OCI-LY3 (cell line): Measurements from ENCODE around the gene KRTAP20-3.

ENCODE experiments used
- H2AFZ ChIP-seq: fragments of 200-600, 300-600 bp; shearing (Covaris generic); 2 replicates; pipeline ENCODE4 v1.6.0; 2014; ENCODE audit warnings: antibody characterized with exemption, low read depth, low read length
- H3K27ac ChIP-seq: fragments of 200-600, 300-600 bp; sonication (generic); 2 replicates; pipeline ENCODE4 v1.5.1; 2014; ENCODE audit warnings: mild to moderate bottlenecking, low read length, moderate library complexity, mixed read lengths
- H3K27me3 ChIP-seq: fragments of 200-600, 300-600 bp; sonication (generic); 2 replicates; pipeline ENCODE4 v1.6.1; 2014; ENCODE audit warnings: low read depth, low read length, mixed read lengths
- H3K36me3 ChIP-seq: fragments of 200-600, 300-600 bp; sonication (generic); replicated peaks from 2 replicates; pipeline ENCODE3; 2014; ENCODE audit warnings: low read depth, low read length, mixed read lengths
- H3K4me1 ChIP-seq: fragments of 300-600, 200-600 bp; sonication (generic); 2 replicates; pipeline ENCODE4 v1.6.1; 2014; ENCODE audit warnings: low read length, mixed read lengths
- H3K4me2 ChIP-seq: fragments of 200-600, 300-600 bp; sonication (generic); 2 replicates; pipeline ENCODE4 v1.6.1; 2014; ENCODE audit warnings: low read length, mixed read lengths
- H3K4me3 ChIP-seq: fragments of 300-600, 200-600 bp; sonication (generic); 2 replicates; pipeline ENCODE4 v1.5.1; 2014; ENCODE audit warnings: antibody characterized with exemption, mild to moderate bottlenecking, low read length, moderate library complexity
- H3K79me2 ChIP-seq: fragments of 300-600, 200-600 bp; shearing (Covaris generic); 2 replicates; pipeline ENCODE4 v1.6.1; 2014; ENCODE audit warnings: mild to moderate bottlenecking, low read length, mixed read lengths
- H3K9ac ChIP-seq: fragments of 300-600, 200-600 bp; shearing (Covaris generic); 2 replicates; pipeline ENCODE4 v1.6.0; 2014; ENCODE audit warnings: mild to moderate bottlenecking, low read length, moderate library complexity
- H3K9me3 ChIP-seq: fragments of 200-600, 300-600 bp; shearing (Covaris generic); 2 replicates; pipeline ENCODE4 v1.6.1; 2014; ENCODE audit warnings: low read length, mixed read lengths; ENCODE audit not compliant: insufficient read depth
- H4K20me1 ChIP-seq: fragments of 200-600, 300-600 bp; sonication (generic); 2 replicates; pipeline ENCODE4 v1.6.1; 2016; ENCODE audit warnings: low read length, mixed read lengths; ENCODE audit not compliant: insufficient read depth
- EZH2phosphoT487 ChIP-seq: fragments of 200-600 bp; shearing (Covaris generic); IDR thresholded peaks from 2 replicates; pipeline ENCODE4 v1.6.1; 2018; ENCODE audit warnings: antibody characterized with exemption, mixed run types, low read depth
- TF ChIP-seq, protein P1 (sequence below): fragments of 200-600, 300-600 bp; sonication (generic); IDR thresholded peaks from 2 replicates; pipeline ENCODE4 v1.5.1; 2014; ENCODE audit warnings: antibody characterized with exemption, low read length, low read depth

Gene KRTAP20-3

DNA sequence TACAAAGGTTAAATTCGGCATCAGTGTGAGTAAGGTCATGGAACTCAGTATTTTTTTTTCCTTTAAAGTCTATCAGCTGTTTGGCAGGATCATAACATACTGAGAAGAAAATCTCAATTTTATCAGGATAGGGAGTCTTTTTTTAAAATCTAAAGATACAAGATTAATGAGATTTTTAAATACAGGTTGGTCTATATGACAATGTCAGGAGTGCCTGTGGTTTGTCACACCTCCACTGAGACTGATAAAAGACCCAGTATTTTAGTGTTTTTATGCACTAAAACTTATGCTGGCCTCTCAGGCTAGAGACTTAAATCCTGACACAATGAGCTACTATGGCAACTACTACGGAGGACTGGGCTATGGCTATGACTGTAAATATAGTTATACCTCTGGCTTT, at the start of gene KRTAP20-3:
KRTAP20-3 (plus strand) TSS at position 301 of the 400 bp plus-strand sequence.
- H3K4me1 ChIP-seq, result no peaks in the 10 kb centered on the region
- H3K27me3 ChIP-seq, result no peaks in the 10 kb centered on the region
- no peak within 1 kb of the TSS for H3K9ac ChIP-seq
- no peak for TF ChIP-seq EZH2phosphoT487
- TF ChIP-seq, protein P1, sequence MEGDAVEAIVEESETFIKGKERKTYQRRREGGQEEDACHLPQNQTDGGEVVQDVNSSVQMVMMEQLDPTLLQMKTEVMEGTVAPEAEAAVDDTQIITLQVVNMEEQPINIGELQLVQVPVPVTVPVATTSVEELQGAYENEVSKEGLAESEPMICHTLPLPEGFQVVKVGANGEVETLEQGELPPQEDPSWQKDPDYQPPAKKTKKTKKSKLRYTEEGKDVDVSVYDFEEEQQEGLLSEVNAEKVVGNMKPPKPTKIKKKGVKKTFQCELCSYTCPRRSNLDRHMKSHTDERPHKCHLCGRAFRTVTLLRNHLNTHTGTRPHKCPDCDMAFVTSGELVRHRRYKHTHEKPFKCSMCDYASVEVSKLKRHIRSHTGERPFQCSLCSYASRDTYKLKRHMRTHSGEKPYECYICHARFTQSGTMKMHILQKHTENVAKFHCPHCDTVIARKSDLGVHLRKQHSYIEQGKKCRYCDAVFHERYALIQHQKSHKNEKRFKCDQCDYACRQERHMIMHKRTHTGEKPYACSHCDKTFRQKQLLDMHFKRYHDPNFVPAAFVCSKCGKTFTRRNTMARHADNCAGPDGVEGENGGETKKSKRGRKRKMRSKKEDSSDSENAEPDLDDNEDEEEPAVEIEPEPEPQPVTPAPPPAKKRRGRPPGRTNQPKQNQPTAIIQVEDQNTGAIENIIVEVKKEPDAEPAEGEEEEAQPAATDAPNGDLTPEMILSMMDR, result no peak
- no peaks in the 10 kb centered on the region for H3K79me2 ChIP-seq
- H3K9me3 ChIP-seq, result no peaks in the 10 kb centered on the region
- H3K27ac ChIP-seq, result no peak within 1 kb of the TSS
- H2AFZ ChIP-seq, result no peak within 1 kb of the TSS
- no peaks in the 10 kb centered on the region for H4K20me1 ChIP-seq
- no peak within 1 kb of the TSS for H3K4me2 ChIP-seq
- no peaks in the 10 kb centered on the region for H3K36me3 ChIP-seq
- no peak within 1 kb of the TSS for H3K4me3 ChIP-seq

DNA sequence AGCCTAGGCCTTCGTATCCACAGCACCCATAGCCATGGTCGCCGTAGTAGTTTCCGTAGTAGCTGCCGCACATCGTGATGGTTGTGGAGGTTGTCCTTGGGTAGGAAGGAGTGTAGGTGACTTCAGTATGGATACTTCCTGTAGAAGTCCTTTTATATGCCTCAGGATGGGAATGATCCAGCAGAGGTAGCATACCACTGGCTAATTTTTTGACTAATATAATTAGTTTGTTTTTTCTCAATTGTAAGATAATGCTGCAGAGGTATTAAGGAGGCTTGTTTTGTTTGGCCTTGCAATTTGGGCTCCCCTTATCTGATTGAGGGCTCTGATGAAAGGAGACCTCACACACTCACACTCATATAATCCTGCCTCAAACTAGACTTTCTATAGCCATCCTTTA, 43.9 kb upstream of the KRTAP20-3 start, which contains the start of gene KRTAP6-2:
KRTAP6-2 (minus strand) TSS at position 101 of the 400 bp plus-strand sequence; CDS start at position 73, 28 bp downstream.
- H3K79me2 ChIP-seq, result no peaks in the 10 kb centered on the region
- H2AFZ ChIP-seq, result no peak within 1 kb of the TSS
- no peaks in the 10 kb centered on the region for H3K4me1 ChIP-seq
- no peak within 1 kb of the TSS for H3K9ac ChIP-seq
- no peak within 1 kb of the TSS for H3K4me2 ChIP-seq
- H4K20me1 ChIP-seq, result no peaks in the 10 kb centered on the region
- H3K36me3 ChIP-seq, result no peaks in the 10 kb centered on the region
- TF ChIP-seq EZH2phosphoT487, result no peak
- TF ChIP-seq, protein P1, result no peak
- H3K9me3 ChIP-seq, result no peaks in the 10 kb centered on the region
- H3K27me3 ChIP-seq, result no peaks in the 10 kb centered on the region
- no peak within 1 kb of the TSS for H3K4me3 ChIP-seq
- no peak within 1 kb of the TSS for H3K27ac ChIP-seq

DNA sequence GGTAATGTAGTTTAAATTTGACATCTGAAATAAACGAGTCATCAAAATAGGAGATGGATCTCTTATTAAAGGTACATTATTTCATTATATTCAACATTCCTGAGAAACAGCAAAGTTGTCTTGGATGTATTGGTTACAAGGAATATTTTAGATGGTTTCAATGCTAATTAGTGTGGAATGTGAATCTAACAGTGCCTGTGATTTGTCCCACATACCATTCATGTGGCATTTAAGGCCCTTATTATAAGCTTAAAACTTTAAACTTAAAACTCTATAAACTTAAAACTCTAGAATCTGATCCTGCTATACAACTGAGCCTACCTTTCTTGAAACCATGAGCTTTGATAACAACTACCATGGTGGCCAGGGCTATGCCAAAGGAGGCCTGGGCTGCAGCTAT, 41.9 kb upstream of the KRTAP20-3 start, which contains the start of gene KRTAP22-1:
KRTAP22-1 (plus strand) TSS at position 301 of the 400 bp plus-strand sequence.
- H3K9me3 ChIP-seq, result no peaks in the 10 kb centered on the region
- no peaks in the 10 kb centered on the region for H4K20me1 ChIP-seq
- no peaks in the 10 kb centered on the region for H3K4me1 ChIP-seq
- no peak within 1 kb of the TSS for H2AFZ ChIP-seq
- no peaks in the 10 kb centered on the region for H3K79me2 ChIP-seq
- no peak for TF ChIP-seq EZH2phosphoT487
- TF ChIP-seq, protein P1, result no peak
- no peaks in the 10 kb centered on the region for H3K36me3 ChIP-seq
- no peak within 1 kb of the TSS for H3K27ac ChIP-seq
- H3K27me3 ChIP-seq, result no peaks in the 10 kb centered on the region
- no peak within 1 kb of the TSS for H3K4me3 ChIP-seq
- no peak within 1 kb of the TSS for H3K4me2 ChIP-seq
- H3K9ac ChIP-seq, result no peak within 1 kb of the TSS

DNA sequence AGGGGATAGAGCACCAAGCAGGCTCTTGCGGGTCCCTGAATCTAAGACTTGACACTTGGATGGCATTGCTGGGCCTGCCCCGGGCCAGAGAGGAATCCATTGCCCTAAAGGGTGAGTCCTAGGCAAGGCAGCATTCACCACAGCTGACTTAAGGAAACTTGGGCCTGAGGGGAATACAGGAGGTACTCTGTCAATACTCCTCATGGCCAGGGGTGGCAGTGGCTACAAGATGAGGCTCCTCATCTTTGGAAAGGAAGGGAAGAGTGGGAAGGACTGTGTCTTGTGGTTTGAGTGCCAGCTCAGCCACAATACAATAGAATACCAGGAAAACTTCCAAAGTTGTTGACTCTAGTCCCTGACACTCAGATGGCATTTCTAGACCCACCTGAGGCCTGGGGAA, 36.7 kb upstream of the KRTAP20-3 start:
- H2AFZ ChIP-seq, result no peak overlapping the region
- H3K9ac ChIP-seq, result no peak overlapping the region
- no peaks in the 10 kb centered on the region for H3K27me3 ChIP-seq
- no peaks in the 10 kb centered on the region for H3K79me2 ChIP-seq
- H3K27ac ChIP-seq, result no peak overlapping the region
- no peak overlapping the region for H3K4me3 ChIP-seq
- H3K9me3 ChIP-seq, result peaks cover 3% of the 10 kb centered on the region; the same call in 1 of the 2 replicates
- H4K20me1 ChIP-seq, result no peaks in the 10 kb centered on the region
- no peaks in the 10 kb centered on the region for H3K4me1 ChIP-seq
- no peaks in the 10 kb centered on the region for H3K36me3 ChIP-seq
- TF ChIP-seq, protein P1, result no peak
- TF ChIP-seq EZH2phosphoT487, result no peak
- no peak overlapping the region for H3K4me2 ChIP-seq
